HG03135 (cell line): ENCODE data around the gene ZBTB8A.

ENCODE experiments used
- ATAC-seq: cut with Tn5 transposase; IDR thresholded peaks from one replicate; pipeline ENCODE4 v1.9.1; 2021; ENCODE audit warnings: mild to moderate bottlenecking, moderate library complexity; ENCODE audit not compliant: unreplicated experiment

Gene ZBTB8A

DNA sequence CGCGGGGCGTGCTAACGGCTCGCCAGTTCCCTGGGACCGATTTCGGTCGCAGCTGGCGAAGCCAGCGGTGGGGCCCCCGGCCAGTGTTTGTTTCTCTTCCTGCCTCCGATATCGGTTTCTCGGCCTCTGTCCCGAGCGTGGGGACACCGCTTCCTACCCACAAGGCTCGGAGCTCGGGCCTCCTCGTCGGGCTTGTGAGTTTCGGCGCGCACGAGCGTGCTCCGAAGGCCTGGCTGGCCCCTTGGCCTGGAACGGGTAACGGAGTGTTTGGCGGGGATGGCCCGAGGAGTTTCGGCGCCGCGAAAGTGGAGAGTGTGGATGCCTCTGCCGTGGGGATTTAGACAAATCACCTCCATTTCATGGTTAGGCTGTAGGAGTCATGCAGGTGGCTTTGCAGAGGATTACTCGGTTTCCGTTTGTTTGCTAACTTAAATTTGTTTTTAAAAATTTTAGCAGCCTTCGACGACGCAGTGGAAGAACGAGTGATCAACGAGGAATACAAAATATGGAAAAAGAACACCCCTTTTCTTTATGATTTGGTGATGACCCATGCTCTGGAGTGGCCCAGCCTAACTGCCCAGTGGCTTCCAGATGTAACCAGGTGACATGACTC lies 112.3 kb downstream of the ZBTB8A start:
- ATAC-seq, result no peak

DNA sequence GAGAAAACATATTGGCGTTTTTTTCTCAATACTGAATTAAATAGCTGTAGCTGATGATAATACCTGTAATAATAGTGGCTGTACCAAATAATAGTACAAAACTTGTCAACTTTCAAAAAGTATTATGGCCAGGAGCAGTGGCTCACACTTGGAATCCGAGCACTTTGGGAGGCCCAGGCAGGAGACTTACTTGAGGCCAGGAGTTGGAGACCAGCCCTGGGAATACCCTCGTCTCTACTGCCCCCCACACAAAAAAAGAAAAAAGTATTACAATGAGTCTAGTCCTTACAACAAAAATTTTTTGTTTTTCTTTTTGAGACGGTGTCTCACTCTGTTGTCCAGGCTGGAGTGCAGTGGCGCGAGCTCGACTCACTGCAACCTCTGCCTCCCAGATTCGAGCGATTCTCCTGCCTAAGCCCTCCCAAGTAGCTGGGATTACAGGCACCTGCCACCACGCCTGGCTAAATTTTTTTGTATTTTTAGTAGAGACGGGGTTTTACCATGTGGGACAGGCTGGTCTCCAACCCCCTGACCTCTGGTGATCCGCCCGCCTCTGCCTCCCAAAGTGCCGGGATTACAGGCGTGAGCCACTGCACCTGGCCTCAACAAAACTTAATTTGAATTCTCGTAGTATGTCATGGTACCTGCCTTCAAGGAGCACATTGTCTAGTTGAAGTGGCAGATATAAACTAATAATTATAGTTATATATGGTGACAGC lies 113.2 kb downstream of the ZBTB8A start:
- no peak for ATAC-seq
